Endodermal cell (in vitro differentiated cells): Measurements from ENCODE around the gene SPAG8. TPM values are rescaled to one million over a fixed set of nuclear protein-coding genes. Genes with fewer than 3 reads are reported as not detected.

Experiments
- DNase-seq: peaks from one replicate; pipeline ENCODE4 v3.0.0-alpha.2; 2017
- H3K27ac ChIP-seq: 2 replicates; pipeline ENCODE4 v1.5.1; 2013; ENCODE audit warnings: mild to moderate bottlenecking, low read depth, low read length, moderate library complexity
- H3K27me3 ChIP-seq: 2 replicates; pipeline ENCODE4 v1.6.1; 2013; ENCODE audit warnings: mild to moderate bottlenecking, low read length, moderate library complexity; ENCODE audit not compliant: insufficient read depth, control insufficient read depth, poor library complexity, severe bottlenecking
- H3K36me3 ChIP-seq: 2 replicates; pipeline ENCODE4 v1.7.0; 2013; ENCODE audit warnings: mild to moderate bottlenecking, low read length, moderate library complexity; ENCODE audit not compliant: control insufficient read depth, insufficient read depth
- H3K4me1 ChIP-seq: one replicate; pipeline ENCODE4 v1.7.0; 2013; ENCODE audit warnings: low read length; ENCODE audit not compliant: control insufficient read depth, insufficient read depth
- H3K4me3 ChIP-seq: 2 replicates; pipeline ENCODE4 v1.5.1; 2013; ENCODE audit warnings: mild to moderate bottlenecking, low read length, moderate library complexity
- H3K9ac ChIP-seq: 2 replicates; pipeline ENCODE4 v1.6.1; 2013; ENCODE audit warnings: mild to moderate bottlenecking, low read length, moderate library complexity; ENCODE audit not compliant: poor library complexity, severe bottlenecking; ENCODE audit errors: extremely low read depth
- H3K9me3 ChIP-seq: 2 replicates; pipeline ENCODE4 v1.6.1; 2013; ENCODE audit warnings: mild to moderate bottlenecking, low read length, moderate library complexity; ENCODE audit not compliant: control insufficient read depth
- H3K27ac Mint-ChIP-seq: 2 replicates; pipeline ENCODE4 v1.8.0; 2020; ENCODE audit warnings: mixed read lengths
- H3K27me3 Mint-ChIP-seq: 2 replicates; pipeline ENCODE4 v1.8.0; 2021; ENCODE audit warnings: mild to moderate bottlenecking, mixed read lengths; ENCODE audit not compliant: insufficient read depth
- H3K36me3 Mint-ChIP-seq: 2 replicates; pipeline ENCODE4 v1.8.0; 2020; ENCODE audit warnings: low read depth, mixed read lengths
- H3K4me1 Mint-ChIP-seq: 2 replicates; pipeline ENCODE4 v1.8.0; 2020; ENCODE audit warnings: mixed read lengths
- H3K4me3 Mint-ChIP-seq: 2 replicates; pipeline ENCODE4 v1.8.0; 2020; ENCODE audit warnings: mild to moderate bottlenecking, moderate library complexity, mixed read lengths
- H3K9me3 Mint-ChIP-seq: 2 replicates; pipeline ENCODE4 v1.8.0; 2020; ENCODE audit warnings: mild to moderate bottlenecking, mixed read lengths
- WGBS, 2 experiments: methylation state at CpG; one replicate each; pipeline versions ENCODE4 v1.1.5 to v1.1.7; 2013; ENCODE audit warnings: missing lambda C conversion rate in 2 of 2, mixed read lengths in 1 of 2; ENCODE audit not compliant: insufficient coverage in 1 of 2, insufficient read length in 1 of 2; 5-methylcytosine and 5-hydroxymethylcytosine counted together
- total RNA-seq, 2 donors: library from RNA; stranded (reverse); fragmentation: NEBNext Ultra II Directional in 1 of 2; extraction: Animal tissue kit (Norgen Biotek cat#: 25700) in 1 of 2; gene quantifications; 2 replicates in 1 of 2; 3 replicates in 1 of 2; pipeline ENCODE4 v1.2.1, GENCODE V29; 2021
- TF ChIP-seq, protein P1 (sequence below): fragments of 200-600 bp; sonication (generic); conservative IDR thresholded peaks from 2 replicates; pipeline ENCODE4 v1.5.0; 2021; ENCODE audit warnings: antibody characterized with exemption, mild to moderate bottlenecking

SPAG8 gene
- total RNA-seq, 2 donors from 2014 or later: 1.2 to 1.4 TPM

DNA sequence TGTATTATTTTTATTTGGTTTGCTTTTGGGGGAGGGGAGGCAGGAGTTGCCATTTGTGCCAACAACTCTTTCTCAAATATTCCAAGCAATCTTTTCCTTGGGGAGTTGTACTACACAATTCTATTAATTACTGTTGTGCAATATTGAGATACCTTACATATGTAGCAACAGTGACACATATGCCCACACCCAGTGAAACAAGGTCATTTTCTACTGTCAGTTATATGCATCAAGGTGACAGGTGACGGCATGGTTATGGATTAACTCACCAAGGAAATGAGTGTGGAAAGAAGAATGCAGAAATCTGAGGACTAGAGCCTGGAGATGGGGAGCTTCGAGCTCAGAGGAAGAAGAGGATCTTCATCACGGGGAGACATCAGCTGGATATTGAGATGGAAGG lies 40.1 kb downstream of the SPAG8 start:
- H3K27ac ChIP-seq: no peak overlapping the region
- TF ChIP-seq, protein P1, sequence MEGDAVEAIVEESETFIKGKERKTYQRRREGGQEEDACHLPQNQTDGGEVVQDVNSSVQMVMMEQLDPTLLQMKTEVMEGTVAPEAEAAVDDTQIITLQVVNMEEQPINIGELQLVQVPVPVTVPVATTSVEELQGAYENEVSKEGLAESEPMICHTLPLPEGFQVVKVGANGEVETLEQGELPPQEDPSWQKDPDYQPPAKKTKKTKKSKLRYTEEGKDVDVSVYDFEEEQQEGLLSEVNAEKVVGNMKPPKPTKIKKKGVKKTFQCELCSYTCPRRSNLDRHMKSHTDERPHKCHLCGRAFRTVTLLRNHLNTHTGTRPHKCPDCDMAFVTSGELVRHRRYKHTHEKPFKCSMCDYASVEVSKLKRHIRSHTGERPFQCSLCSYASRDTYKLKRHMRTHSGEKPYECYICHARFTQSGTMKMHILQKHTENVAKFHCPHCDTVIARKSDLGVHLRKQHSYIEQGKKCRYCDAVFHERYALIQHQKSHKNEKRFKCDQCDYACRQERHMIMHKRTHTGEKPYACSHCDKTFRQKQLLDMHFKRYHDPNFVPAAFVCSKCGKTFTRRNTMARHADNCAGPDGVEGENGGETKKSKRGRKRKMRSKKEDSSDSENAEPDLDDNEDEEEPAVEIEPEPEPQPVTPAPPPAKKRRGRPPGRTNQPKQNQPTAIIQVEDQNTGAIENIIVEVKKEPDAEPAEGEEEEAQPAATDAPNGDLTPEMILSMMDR: no peak
- H3K36me3 ChIP-seq: no peaks in the 10 kb centered on the region
- Mint-ChIP-seq H3K4me3 (no peak overlapping the region), H3K36me3 (no peaks in the 10 kb centered on the region), H3K4me1 (peaks cover 14% of the 10 kb centered on the region), H3K9me3 (no peaks in the 10 kb centered on the region), H3K27ac (no peak overlapping the region), H3K27me3 (no peaks in the 10 kb centered on the region)
- 91 to 92% methylated on average over 3 of the region's 3 CpGs for WGBS, 2 experiments
- no peaks in the 10 kb centered on the region for H3K9me3 ChIP-seq
- no peak overlapping the region for H3K4me3 ChIP-seq
- H3K27me3 ChIP-seq: no peaks in the 10 kb centered on the region
- no peak for DNase-seq
- no peaks in the 10 kb centered on the region for H3K4me1 ChIP-seq
- H3K9ac ChIP-seq: no peak overlapping the region

DNA sequence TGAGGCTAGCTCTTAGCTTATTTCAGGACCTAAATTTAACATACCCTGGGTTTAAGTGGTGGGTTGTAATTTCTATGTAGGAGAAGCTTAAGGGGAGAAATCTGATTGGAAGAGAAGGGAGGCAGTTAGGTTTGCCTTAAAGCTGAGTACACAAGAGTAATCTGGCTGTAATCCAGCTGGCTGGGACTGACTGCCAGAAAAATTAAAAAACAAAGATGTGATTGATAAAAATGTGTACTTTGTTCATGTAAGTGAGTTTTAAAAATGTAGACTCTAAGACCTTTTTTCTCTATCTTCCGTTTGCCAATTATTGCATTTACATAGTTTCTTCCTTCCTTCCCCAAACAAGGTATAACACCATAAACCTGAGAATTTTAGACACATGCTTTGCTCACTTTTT lies 40.5 kb downstream of the SPAG8 start:
- Histone ChIP-seq H3K4me3 (no peak overlapping the region), H3K27me3 (no peaks in the 10 kb centered on the region), H3K4me1 (no peaks in the 10 kb centered on the region), H3K9me3 (no peaks in the 10 kb centered on the region), H3K9ac (no peak overlapping the region), H3K27ac (no peak overlapping the region), H3K36me3 (no peaks in the 10 kb centered on the region)
- peaks cover 14% of the 10 kb centered on the region for H3K4me1 Mint-ChIP-seq
- no peak overlapping the region for H3K4me3 Mint-ChIP-seq
- TF ChIP-seq, protein P1: no peak
- 82% methylated on average over 1 of the region's 1 CpG; no CpG with 5 or more reads in 1 of the 2 experiments for WGBS, 2 experiments
- H3K27ac Mint-ChIP-seq: no peak overlapping the region
- no peak for DNase-seq
- H3K9me3 Mint-ChIP-seq: no peaks in the 10 kb centered on the region
- no peaks in the 10 kb centered on the region for H3K36me3 Mint-ChIP-seq
- H3K27me3 Mint-ChIP-seq: no peaks in the 10 kb centered on the region

DNA sequence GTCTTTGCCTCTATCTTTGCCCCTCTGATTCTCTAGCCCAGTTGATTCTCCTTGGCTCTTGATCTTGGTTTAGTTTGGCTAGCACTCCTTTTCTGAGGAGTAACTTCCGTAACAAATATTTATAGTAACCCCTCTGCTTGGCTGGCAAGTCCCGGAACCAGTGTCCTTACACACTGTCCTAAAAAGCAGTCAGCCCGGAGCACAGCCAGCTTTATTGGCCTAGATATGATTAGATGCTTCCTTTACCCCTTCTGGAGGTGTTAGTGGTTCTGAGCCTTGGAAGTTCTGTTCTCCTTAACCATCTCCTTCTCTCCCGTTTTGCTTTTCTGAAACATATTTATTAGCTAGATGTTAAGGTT lies 41.0 kb downstream of the SPAG8 start:
- DNase-seq: no peak
- 95 to 100% methylated on average over 1 to 3 of the region's 4 CpGs for WGBS, 2 experiments
- TF ChIP-seq, protein P1: no peak
- no peak overlapping the region for H3K9ac ChIP-seq
- H3K4me3 ChIP-seq: no peak overlapping the region
- H3K36me3 ChIP-seq: no peaks in the 10 kb centered on the region
- no peaks in the 10 kb centered on the region for H3K4me1 ChIP-seq
- peaks cover 12% of the 10 kb centered on the region for H3K4me1 Mint-ChIP-seq
- no peak overlapping the region for H3K27ac ChIP-seq
- H3K9me3 ChIP-seq: no peaks in the 10 kb centered on the region
- no peaks in the 10 kb centered on the region for H3K27me3 Mint-ChIP-seq
- no peak overlapping the region for H3K27ac Mint-ChIP-seq
- no peaks in the 10 kb centered on the region for H3K36me3 Mint-ChIP-seq
- H3K4me3 Mint-ChIP-seq: no peak overlapping the region
- H3K27me3 ChIP-seq: no peaks in the 10 kb centered on the region
- H3K9me3 Mint-ChIP-seq: no peaks in the 10 kb centered on the region
